Liver (tissue), 3 donors: ENCODE results near the gene SCD5.

Source experiments
- CTCF ChIP-seq: fragments of 150-350 bp; IDR thresholded peaks from 2 replicates; pipeline ENCODE4 v1.5.1; 2017; ENCODE audit warnings: improper control_type of control experiment, low read depth, low read length; ENCODE audit not compliant: missing input control
- TAF1 ChIP-seq: conservative IDR thresholded peaks from 2 replicates; pipeline ENCODE4 v1.6.1; 2016; ENCODE audit warnings: antibody characterized with exemption, mild to moderate bottlenecking
- YY1 ChIP-seq: IDR thresholded peaks from 2 replicates; pipeline ENCODE4 v1.6.1; 2016; ENCODE audit warnings: antibody characterized with exemption, mild to moderate bottlenecking
- TF ChIP-seq, protein P1 (sequence below): IDR thresholded peaks from 2 replicates; pipeline ENCODE4 v1.6.1; 2016; ENCODE audit warnings: antibody characterized with exemption
- TF ChIP-seq, protein P2 (sequence below): IDR thresholded peaks from 2 replicates; pipeline ENCODE4 v1.6.1; 2016; ENCODE audit warnings: antibody characterized with exemption, mild to moderate bottlenecking
- donor health status: healthy.
- donor health status: healthy.

- TF ChIP-seq CTCF, result no peak
- TF ChIP-seq TAF1, result no peak
- TF ChIP-seq YY1, result no peak
- TF ChIP-seq, protein P1, sequence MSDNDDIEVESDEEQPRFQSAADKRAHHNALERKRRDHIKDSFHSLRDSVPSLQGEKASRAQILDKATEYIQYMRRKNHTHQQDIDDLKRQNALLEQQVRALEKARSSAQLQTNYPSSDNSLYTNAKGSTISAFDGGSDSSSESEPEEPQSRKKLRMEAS, result no peak
- TF ChIP-seq, protein P2, sequence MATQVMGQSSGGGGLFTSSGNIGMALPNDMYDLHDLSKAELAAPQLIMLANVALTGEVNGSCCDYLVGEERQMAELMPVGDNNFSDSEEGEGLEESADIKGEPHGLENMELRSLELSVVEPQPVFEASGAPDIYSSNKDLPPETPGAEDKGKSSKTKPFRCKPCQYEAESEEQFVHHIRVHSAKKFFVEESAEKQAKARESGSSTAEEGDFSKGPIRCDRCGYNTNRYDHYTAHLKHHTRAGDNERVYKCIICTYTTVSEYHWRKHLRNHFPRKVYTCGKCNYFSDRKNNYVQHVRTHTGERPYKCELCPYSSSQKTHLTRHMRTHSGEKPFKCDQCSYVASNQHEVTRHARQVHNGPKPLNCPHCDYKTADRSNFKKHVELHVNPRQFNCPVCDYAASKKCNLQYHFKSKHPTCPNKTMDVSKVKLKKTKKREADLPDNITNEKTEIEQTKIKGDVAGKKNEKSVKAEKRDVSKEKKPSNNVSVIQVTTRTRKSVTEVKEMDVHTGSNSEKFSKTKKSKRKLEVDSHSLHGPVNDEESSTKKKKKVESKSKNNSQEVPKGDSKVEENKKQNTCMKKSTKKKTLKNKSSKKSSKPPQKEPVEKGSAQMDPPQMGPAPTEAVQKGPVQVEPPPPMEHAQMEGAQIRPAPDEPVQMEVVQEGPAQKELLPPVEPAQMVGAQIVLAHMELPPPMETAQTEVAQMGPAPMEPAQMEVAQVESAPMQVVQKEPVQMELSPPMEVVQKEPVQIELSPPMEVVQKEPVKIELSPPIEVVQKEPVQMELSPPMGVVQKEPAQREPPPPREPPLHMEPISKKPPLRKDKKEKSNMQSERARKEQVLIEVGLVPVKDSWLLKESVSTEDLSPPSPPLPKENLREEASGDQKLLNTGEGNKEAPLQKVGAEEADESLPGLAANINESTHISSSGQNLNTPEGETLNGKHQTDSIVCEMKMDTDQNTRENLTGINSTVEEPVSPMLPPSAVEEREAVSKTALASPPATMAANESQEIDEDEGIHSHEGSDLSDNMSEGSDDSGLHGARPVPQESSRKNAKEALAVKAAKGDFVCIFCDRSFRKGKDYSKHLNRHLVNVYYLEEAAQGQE, result no peak
Observed at GRCh38 chr4:82754513-82755165, 44.0 kb downstream of the SCD5 start.
